Activated CD8-positive, alpha-beta memory T cell treated with anti-CD3 and anti-CD28 coated beads for 48 hours (primary cell): ENCODE data around the gene SECTM1.
"Not testable (repeated sequence)": the region's sequence is repeated elsewhere in the genome, so short reads cannot be mapped to it uniquely, and the experiment has no call there.

Source experiments
- DNase-seq, 3 experiments: peaks; one replicate each; pipeline ENCODE4 v3.0.0-alpha.2; 2020; ENCODE audit warnings: low read depth in 2 of 3, low spot score in 2 of 3

SECTM1 gene

DNA sequence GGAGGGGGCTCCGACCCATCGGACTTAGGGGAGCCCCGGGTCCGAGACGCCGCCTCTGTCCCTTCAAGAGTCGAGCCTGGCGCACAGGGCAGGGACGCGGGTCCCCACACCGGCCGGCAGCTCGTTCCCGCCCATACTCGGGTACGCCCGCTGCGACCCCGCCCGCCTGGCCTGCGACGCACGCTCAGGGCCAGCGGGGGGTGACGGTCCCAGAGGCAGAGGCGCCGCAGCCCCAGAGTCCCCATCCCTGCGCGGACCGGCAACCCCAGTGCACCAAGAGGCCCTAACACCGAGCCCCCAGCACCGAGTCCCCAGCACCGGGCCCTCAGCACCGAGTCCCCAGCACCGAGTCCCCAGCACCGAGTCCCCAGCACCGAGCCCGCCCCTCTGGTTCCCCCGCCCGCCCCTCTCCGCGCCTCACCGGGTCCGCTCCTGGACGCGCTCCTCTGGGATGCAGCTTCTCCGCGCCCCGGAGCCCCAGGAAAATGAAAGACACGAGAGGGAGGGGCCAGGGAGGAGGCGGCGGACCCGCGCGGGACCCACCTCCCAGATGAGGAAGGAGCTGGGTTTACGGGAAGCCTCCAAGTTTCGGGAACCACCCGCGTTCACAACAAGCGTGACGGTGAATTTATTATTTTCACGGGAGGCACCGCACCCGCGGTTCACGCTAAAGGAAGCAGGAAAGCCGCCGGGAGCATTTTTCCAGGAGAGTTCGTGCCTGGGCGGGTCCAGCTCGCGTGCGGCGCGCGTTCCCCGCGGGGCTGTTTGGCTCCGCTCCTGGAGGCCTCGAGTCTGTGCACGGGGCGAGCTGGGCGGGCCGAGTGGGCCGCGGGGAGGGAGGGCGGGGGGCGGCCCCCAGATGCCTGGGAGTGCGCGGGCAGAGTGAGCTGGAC, at the start of gene SECTM1:
Gene SECTM1 (minus strand): TSS at position 488 of the 893 bp plus-strand sequence. CDS start 6,526 bp downstream, outside the sequence.
- no peak for DNase-seq

DNA sequence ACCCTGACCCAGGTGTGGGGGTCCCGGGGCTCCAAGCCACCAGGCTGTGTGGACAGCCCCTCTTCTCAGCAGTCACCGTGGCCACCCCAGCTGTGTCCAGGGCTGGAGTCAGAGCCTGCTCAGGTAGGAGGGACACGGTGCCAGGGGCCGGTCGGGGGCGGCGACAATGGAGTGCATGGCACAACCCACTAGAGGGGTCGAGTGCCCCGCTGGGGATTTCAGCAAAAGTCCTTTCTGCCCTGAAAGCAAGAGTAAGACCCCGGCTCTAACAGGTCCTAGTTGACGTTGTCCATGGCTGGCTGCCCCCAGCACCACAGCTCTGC, 49.3 kb upstream of the SECTM1 start:
- DNase-seq, result no peak

DNA sequence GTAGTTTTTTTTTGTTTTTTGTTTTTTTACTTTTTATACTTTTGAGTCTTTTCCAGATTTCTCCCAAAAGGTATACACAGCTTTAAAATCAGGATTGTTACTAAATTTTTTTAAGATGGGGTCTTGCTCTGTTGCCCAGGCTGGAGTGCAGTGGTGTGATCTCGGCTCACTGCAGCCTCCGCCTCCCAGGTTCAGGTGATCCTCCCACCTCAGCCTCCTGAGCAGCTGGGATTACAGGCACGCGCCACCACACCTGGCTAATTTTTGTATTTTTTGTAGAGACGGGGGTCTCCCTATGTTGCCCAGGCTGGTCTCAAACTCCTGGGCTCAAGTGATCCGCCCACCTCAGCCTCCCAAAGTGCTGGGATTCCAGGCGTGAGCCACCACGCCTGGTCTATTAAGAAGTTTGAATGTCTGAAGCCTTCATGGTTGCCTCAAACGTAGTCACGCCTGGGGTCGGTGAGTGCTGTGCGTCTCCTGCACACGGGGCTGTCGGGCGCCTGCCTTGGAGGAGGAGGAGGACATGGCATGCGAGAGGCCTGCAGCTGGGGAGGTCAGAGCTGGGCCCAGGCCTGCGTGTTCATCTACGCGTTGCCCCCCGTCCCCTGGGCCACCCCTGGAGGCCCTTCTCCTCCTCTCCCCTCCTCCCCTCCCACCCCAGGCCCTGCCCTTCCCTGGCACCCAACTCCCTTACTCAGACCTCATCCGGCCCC, 48.8 kb upstream of the SECTM1 start:
- DNase-seq, result not testable (repeated sequence)

- DNase-seq, result not testable (repeated sequence)
Observed at GRCh38 chr17:82381703-82382009, 48.1 kb upstream of the SECTM1 start.

- no peak for DNase-seq
Observed at GRCh38 chr17:82380860-82381702, 47.5 kb upstream of the SECTM1 start.

GRCh38 chr17:82378741-82379021, 45.1 kb upstream of the SECTM1 start:
- DNase-seq, result no peak

DNA sequence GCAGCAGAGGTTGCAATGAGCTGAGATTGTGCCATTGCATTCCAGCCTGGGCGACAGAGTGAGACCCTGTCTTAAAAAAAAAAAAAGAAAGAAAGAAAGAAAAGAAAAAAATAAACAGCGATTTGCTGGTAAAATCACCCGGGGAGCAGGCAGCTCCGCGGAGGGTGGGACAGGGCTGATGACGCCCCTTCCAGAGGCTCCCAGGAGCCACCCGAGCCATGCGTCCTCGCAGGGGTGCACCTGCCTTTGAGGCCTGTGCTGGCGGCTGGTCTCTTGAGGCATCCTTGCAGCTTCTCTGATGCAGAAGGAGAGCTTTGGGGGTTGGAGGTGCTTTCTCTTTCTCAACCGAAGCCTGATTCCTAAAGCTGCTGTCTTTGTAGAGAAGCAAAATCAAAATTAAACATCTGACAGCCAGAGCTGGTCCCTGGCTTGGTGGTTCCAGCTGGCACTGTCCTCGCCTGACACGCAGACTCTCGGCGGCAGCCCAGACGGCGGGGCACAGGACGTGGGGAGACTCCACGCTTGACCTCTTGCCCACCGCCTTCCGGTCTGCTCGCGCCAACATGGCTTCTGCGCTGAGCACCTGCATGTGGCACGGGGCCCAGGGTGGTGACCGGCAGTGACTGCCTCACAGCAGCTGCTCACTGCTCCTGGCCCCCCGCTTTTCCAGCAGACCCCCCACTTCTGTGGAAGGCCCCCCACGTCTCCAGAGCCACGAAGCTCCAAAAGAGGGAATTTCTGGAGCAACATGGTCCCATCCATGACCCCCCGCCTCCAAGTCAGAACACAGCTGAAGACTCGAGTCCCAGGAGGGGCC, 44.6 kb upstream of the SECTM1 start:
- no peak for DNase-seq

- DNase-seq, result not testable (repeated sequence)
Observed at GRCh38 chr17:82377294-82377693, 43.7 kb upstream of the SECTM1 start.

GRCh38 chr17:82376042-82376730, 42.6 kb upstream of the SECTM1 start:
- DNase-seq, result no peak

- no peak for DNase-seq
Observed at GRCh38 chr17:82375359-82376041, 41.9 kb upstream of the SECTM1 start.

DNA sequence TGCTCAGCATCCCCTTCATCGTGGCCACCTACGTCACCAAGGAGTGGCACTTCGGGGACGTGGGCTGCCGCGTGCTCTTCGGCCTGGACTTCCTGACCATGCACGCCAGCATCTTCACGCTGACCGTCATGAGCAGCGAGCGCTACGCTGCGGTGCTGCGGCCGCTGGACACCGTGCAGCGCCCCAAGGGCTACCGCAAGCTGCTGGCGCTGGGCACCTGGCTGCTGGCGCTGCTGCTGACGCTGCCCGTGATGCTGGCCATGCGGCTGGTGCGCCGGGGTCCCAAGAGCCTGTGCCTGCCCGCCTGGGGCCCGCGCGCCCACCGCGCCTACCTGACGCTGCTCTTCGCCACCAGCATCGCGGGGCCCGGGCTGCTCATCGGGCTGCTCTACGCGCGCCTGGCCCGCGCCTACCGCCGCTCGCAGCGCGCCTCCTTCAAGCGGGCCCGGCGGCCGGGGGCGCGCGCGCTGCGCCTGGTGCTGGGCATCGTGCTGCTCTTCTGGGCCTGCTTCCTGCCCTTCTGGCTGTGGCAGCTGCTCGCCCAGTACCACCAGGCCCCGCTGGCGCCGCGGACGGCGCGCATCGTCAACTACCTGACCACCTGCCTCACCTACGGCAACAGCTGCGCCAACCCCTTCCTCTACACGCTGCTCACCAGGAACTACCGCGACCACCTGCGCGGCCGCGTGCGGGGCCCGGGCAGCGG, 41.2 kb upstream of the SECTM1 start:
- DNase-seq, result no peak

GRCh38 chr17:82373731-82374625, 40.4 kb upstream of the SECTM1 start:
- DNase-seq, result no peak

- not testable (repeated sequence) for DNase-seq
Observed at GRCh38 chr17:82373072-82373452, 39.5 kb upstream of the SECTM1 start.

GRCh38 chr17:82372249-82373071, 38.9 kb upstream of the SECTM1 start:
- DNase-seq, result no peak

DNA sequence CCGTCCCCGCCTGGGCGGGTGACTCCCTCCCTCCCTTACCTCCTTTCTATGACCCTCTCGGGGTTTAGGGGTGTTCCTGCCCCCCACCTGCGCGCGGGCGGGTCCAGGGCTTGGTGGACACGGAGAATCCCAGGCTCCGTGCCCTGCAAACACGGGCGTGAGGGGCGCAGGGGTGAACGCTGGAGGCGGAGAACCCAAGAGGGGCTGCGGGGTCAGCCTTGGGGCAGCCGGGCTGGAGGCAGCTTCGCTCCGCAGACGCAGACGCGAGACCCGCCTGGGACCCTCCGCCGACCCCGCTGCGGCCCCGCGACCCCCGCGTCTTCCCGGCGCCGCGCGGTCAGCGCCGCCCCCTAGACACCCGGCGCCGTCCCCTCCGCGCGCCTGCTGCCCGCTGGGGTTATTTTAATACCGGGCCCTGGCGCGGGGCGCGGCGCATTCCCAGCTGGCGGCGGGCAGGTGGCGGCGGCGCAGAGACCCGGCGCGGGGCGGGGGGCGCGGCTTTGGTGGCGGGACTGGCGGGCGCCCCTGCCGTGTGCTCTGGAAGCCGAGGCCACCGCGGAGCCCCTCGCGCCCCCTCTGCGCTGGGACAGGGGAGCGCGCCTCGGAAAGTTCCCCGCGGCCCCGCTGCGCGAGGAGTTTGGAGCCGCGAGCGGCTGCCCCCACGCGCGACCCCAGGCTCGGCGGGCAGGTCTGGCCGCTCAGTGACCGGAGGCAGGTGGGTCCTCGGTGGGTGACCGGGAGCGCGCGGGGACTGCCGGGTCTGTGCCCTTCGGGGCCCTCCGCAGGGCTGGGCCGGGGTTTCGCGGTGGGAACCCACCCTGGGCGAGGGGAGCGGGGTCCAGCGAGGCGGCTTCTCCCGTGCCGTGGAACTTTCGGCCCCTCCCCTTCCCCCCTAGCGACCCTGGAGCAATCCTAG, 38.0 kb upstream of the SECTM1 start, which contains the start of gene UTS2R:
Gene UTS2R (plus strand): TSS at position 433 of the 916 bp plus-strand sequence. CDS start 2,560 bp downstream, outside the sequence.
- no peak for DNase-seq
